Measurements from ENCODE around the gene DMRT2.

DNA sequence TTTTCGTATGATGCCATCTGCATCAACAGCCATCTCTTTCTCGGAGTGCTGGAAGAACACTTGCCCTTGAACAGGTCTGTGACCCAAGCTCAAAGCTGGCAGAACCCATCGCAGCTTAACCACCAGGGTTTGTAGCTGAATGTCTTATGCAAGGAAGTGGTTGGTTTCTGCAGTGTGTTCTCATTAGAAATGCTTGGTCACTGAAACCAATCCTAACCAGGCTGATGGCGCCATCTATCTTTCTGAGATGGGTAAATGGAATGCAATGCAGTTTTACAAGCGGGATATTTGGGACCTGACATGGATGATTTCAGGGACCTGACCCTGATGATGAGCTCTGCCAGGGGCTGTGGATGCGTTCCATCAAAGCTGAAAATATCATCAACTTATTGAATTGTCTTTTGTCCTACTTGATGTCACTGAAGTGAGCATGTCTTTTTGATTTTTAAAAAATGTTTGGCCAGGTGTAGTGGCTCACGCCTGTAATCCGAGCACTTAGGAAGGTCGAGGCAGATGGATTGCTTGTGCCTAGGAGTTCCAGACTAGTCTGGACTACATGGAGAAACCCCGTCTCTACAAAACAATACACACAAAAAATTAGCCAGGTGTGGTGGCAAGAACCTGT, 45.0 kb upstream of the DMRT2 start:
- TF ChIP-seq ATF3 (IDR thresholded peaks at IDR 0.05) = no peak
- TF ChIP-seq, protein P1, sequence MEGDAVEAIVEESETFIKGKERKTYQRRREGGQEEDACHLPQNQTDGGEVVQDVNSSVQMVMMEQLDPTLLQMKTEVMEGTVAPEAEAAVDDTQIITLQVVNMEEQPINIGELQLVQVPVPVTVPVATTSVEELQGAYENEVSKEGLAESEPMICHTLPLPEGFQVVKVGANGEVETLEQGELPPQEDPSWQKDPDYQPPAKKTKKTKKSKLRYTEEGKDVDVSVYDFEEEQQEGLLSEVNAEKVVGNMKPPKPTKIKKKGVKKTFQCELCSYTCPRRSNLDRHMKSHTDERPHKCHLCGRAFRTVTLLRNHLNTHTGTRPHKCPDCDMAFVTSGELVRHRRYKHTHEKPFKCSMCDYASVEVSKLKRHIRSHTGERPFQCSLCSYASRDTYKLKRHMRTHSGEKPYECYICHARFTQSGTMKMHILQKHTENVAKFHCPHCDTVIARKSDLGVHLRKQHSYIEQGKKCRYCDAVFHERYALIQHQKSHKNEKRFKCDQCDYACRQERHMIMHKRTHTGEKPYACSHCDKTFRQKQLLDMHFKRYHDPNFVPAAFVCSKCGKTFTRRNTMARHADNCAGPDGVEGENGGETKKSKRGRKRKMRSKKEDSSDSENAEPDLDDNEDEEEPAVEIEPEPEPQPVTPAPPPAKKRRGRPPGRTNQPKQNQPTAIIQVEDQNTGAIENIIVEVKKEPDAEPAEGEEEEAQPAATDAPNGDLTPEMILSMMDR (IDR thresholded peaks at IDR 0.05; ENCODE audit: low read depth, low read length, missing input control) = peak; percentile 47
- peak; percentile 78 for TF ChIP-seq RAD21 (IDR thresholded peaks at IDR 0.05)
- no peak for TF ChIP-seq GABPA (IDR thresholded peaks at IDR 0.05 in 1 of 2, conservative IDR thresholded peaks at IDR 0.05 in 1 of 2)
